Right ventricle myocardium superior (tissue), 1 donor: ENCODE data around the gene EPHB1. TPM values are rescaled to one million over a fixed set of nuclear protein-coding genes. Genes with fewer than 3 reads are reported as not detected.

Experiments used
- ATAC-seq: fragments of 200-7000 bp; cut with Tn5 transposase; one replicate; pipeline ENCODE4 v1.9.1; 2020; ENCODE audit warnings: mild to moderate bottlenecking; ENCODE audit not compliant: poor library complexity
- DNase-seq: peaks from one replicate; pipeline ENCODE4 v3.0.0-alpha.2; 2020
- intact Hi-C: fragments of 100-400 bp; cut with DNase I; formaldehyde crosslinking; loops from one replicate; pipeline ENCODE4 v1.11.2; 2022
- total RNA-seq: library from RNA; stranded (reverse); fragmentation: NEBNext Ultra II Directional; extraction: Animal tissue kit (Norgen Biotek cat#: 25700); gene quantifications from one replicate; pipeline ENCODE4 v1.2.1, GENCODE V29; 2021
- donor health status: DM: no; HTN: yes; CAD: no; lungs with severe emphysema.

EPHB1 gene
- total RNA-seq, 1 donor from 2014 or later = 1.1 TPM

DNA sequence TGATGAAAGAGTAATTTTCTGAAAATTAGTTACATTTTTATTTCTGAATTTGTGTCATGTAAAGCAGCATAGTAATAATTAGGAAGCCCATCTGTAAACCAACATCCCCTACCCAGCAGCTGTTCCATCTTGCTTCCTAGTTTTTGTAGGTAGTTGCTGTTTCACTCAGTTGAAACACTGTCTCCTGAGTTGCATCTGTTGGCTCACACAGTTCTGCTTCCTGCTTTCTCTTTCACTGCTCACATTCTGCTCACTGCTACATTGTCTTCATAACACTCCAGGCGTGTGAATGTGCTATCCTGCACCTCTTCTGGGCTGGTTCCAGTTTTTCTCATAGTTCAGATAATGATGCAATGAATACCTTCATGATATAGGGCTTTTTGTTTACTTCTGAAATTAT, 123.4 kb downstream of the EPHB1 start:
- ATAC-seq = no peak
- no peak for DNase-seq
- intact Hi-C loops = no loop called here

DNA sequence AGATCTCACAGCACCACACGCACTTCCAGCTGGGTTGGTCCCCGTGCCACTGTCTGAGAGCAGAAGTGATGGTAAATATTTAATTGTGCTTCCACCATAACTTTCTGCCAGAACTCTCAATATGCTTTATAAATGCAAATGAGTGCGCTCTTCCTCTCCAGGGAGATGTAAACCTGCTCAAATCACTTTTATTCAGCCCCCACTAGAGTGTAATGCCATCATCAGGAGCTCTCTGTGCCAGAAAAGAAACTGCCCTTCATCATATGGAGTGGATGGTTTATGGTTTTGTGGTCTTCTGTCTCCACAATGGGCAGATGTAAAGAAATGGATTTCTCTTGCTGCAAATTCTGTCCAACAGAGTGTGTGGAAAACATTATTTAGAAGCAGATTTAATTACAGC, 127.0 kb downstream of the EPHB1 start:
- intact Hi-C loops = no loop called here
- no peak for DNase-seq
- no peak for ATAC-seq

DNA sequence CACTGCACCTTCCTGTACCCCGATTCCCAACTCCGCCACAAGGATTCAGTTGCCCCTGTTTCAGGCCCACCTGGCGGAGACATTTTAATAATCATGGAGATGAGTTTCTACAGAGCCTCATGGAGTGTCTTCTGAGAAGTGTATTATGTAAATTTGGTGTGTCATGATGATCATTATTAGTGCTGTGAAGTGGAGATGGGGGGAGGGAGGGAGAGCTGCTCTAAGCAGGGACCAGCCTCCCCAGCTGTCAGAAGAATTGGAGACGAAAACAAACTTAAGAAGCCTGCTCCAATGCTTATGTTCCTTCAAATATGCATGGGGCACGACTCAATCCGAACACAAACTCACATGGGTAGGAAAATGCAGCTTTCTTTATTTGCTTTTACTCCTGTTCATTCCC, 127.8 kb downstream of the EPHB1 start:
- DNase-seq = no peak
- intact Hi-C loops = no loop called here
- no peak for ATAC-seq

DNA sequence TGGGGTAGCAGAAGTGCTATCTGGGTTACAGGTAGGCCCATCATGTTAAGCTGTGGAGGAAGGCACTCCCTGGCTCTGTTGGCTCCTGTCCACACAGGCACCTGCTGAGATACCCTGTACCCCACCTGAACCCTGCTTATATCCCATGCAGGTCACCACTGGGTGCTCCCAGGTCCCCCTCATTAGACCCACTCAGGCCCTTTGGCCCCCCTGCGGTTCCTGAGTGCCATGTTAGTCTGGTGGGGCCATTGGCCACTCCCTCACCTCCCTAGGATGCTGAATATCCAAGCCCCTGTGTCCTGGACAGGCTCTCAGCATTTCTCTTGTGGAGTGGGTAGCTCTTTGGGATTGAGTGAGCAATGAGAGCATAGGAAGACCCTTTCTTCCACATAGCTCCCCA, 128.2 kb downstream of the EPHB1 start:
- intact Hi-C loops = no loop called here
- no peak for ATAC-seq
- DNase-seq = no peak

DNA sequence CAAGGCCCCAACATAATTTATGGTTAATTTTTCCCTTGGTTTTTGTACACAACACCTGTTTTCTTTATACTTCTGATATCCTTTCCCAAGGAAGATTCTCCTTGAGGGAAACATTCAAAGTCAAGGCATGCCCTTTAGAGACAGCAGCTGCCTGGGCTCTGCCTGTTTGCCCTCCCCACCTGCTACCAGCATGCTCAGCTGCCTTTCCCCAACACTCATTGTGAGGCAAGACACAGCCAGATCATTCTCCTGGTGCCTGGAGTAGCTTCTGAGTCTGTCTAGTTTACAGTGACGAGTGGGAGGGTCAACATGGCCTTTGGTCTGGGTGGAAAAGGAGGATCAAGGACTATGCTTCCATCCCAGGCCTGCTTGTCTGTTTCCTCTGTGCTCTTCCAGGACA, 132.5 kb downstream of the EPHB1 start:
- DNase-seq (no peak), ATAC-seq (no peak)
- intact Hi-C loops = no loop called here

DNA sequence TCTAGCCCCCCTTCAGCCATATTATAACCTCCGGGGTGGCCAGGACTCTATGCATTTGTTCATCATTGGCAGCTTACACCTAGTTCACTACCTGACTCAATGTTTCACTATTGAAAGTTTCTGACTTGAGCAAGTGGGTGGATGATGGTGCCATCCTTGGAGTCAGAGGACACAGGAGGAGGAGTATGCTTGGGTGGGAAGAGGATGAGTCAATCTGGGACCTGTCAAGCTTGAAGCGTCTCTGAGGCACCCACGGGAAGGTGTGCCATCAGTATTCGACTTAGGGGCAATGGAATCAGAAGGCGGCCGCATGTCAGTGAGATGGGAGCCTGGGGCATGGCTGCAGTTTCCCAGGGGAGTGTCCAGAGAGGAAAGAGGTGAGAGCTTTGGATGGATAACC, 133.3 kb downstream of the EPHB1 start:
- DNase-seq (no peak), ATAC-seq (no peak)
- intact Hi-C loops = no loop called here

DNA sequence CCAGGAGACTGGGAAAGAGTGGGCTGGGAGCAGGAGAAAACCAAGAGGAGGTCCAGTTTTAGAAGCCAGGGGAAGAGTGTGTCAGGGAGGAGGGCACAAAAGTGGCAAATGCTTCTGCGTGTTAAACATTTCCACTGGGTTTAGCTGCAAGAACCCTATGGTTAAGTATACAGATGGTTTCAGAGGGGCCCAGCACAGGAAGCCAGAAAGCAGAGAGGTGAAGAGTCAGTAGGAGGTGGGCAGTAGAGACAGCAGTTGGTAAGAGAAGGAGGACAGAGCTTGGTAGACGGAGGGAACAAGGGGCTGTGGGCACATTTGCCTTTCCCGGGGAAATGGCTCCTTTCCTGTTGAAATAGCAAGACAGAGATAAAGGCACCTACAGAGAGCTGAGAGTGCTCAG, 133.8 kb downstream of the EPHB1 start:
- intact Hi-C loops = no loop called here
- no peak for ATAC-seq
- no peak for DNase-seq

DNA sequence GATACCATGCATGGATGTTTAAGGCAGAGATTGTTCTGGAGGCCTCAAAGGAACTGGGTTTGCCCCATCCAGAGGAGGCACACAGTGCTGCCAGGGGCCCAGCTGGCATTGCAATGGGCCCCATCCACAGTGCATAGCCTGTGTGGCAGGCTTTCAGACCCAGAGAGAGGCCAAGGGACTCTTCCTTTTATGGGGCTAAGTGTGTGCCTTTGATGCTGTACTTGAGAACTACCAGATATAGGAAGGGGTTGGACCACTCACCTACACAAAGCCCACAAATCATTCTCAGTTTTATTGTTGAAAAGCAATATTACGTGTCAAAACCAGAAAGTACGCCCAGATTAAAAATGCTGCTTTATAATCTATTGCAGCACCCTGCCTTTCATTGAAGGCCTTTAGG, 134.9 kb downstream of the EPHB1 start:
- DNase-seq = no peak
- intact Hi-C loops = no loop called here
- ATAC-seq = no peak

DNA sequence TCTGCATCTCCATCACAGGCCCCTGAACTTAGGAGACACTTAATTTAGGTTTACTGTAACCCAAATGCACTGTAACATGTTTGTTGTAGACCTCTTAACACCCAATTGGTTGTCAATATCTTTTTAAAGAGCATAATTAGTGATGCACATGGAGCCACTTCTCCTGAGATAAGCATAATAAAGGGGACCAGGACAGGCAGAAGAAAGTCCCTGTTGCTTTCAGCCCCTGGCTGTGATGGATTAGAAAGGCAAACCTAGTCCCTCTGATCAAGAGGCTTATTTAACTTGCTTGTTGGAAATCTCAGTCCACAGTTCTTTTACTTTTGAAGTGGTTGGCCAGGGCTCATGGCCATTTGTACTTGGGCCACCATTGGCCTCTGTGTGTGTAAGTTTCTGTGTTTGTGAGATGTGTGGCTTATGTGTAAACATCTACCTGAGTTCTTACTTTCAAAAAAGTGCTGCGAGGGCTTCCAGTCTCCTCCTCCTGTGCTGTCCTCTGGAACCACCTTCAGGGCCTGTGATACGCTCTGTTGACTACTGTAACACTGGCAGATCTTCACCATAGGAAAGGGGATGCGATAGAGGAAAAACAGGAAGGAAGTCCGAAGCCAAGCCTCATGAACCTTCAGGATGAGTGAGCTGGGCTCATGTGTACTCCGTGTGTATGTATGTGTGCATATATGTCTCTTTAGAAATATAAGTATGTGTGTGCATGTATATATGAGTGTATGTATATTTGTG, 136.2 kb downstream of the EPHB1 start:
- ATAC-seq = no peak
- DNase-seq = no peak

DNA sequence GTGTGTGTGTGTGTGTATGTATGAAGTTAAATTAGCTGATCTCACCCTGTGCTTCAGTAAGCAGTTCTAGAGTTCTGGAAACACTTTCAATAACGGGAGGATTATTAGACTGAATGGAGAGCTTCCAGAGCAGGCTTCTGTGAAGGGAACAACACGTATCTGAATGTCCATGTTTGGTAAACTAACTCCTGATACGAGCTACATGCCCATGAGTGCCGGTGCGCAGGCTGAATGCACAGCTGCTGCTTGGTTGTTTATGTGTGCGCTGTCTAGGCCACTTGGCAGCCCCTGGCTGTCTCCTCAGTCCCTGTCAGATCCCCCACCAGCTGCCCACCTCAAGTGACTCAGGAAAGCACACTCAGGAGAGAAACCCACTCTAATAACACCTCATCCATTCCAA, 137.0 kb downstream of the EPHB1 start:
- ATAC-seq (no peak), DNase-seq (no peak)
- intact Hi-C loops = no loop called here

More for the DNA sequence above, 136.2 kb downstream of the EPHB1 start:
- intact Hi-C loops = no loop called here

DNA sequence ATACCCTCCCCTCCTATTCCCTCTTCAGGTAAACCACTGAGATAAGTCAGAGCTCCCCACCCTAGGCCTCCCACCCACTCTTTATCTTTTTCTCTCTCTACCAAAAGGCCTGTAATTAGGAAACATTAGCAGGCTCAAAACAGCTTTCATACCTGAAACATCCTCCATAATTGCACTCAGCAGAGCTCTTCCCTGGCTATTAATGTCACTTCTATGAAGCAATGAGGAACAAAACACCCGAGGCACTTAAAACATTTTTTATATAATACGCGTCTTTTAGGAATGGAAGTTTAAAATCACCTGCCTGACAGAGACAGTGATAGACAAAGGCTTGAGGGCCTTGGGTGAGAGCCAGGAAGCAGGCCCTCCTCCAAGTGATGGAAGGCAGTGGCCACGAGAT, 138.9 kb downstream of the EPHB1 start:
- no peak for ATAC-seq
- no peak for DNase-seq
- intact Hi-C loops = no loop called here

DNA sequence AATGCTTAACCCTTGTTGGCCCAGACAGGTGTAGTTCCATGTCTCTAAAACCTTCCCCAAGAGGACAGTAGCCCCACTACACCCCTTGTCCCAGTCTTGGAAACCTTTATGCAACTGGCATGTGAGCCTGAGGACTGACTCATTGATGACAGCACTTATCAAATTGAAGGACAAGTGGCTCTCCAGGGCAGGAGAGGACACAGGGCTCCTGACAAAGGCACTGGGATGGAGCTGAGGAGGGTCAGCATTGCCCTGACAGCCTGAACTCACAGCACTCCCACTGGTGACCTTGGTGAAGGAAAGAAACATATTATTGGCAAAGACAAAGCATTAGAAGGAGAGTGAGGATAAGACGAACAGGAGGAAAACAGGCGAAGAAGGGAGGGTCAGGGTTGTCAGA, 139.9 kb downstream of the EPHB1 start:
- ATAC-seq = peak; percentile 55
- DNase-seq = no peak
- intact Hi-C loops = no loop called here

DNA sequence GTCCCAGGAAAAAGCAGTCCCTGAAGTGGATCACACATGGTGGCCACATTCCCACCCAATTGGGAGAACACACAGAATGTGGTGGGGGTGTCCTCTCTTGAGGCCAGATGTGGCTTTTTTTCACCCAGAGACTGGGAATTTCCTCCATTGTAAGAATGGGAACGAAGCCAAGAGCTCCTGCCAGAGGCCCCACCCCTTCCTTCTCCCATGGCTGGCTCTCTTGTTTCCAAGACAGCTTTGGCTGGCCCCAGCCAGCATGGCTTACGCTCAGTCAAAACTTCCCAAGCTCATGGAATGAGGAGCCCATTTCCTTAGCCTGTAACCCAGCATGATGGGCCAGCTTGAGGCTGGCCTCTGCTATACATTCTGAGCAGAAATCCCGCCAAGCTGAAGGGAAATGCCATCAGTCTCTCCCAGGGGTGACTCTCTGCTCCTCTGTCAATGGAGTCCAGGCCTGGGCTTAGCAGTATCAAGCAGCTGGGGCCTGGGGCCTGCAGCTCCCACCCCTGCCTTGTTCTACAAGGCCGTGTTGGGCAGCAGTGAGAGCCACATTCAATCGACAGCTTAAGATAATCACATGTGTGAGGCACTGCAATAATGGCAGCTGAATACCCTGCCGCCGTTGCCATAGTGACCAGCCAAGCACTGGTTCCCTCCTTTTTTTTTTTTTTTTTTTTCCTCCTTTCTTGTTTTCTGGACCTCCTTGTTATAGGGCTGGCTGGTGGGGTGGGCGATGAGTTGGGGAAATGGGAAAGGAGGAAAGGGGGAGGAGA, 142.4 kb downstream of the EPHB1 start:
- intact Hi-C loops = no loop called here
- ATAC-seq (no peak), DNase-seq (no peak)

DNA sequence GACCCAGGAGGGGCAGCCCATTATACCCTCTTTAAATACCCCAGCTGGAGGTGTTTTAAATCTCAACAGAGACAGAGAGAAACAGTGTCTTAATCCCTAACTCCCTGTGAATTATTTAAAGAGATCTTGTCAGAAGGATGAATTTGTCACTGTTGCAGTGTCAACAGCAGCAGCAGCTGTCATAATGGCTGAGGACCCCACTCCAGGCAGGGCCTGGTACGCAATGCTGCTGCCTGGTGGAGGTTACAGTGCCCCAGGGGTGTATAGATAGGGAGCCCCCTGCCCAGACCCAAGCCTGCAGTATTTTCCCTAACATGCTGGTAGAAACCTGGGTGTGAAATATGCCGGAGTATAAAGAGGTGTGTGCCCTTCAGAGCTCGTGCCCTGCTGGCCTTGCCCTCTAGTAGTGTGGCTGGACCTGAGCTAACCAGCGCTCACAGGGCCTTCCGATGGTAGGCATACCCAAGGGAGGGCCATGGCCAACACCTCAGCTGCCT, 143.0 kb downstream of the EPHB1 start:
- DNase-seq = no peak
- intact Hi-C loops = no loop called here
- no peak for ATAC-seq

DNA sequence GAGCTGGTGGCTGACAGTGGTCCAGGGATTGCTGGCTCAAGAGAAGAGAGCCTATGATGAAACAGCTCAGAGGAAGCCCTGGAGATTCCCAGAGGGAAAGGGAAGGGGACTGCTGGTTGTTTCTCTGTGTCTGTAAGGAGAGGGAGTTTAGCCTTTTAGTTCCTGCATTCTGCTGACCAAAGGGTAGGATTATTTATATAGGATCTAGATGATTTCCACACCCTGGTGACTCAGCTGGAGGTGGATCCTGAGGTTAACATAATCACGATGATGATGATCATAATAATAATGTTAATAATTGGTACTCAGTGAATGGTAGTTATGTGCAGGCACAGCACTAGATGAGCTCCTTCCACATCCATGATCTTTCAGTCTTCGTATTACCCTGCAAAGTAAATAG, 144.9 kb downstream of the EPHB1 start:
- intact Hi-C loops = no loop called here
- DNase-seq (no peak), ATAC-seq (no peak)

DNA sequence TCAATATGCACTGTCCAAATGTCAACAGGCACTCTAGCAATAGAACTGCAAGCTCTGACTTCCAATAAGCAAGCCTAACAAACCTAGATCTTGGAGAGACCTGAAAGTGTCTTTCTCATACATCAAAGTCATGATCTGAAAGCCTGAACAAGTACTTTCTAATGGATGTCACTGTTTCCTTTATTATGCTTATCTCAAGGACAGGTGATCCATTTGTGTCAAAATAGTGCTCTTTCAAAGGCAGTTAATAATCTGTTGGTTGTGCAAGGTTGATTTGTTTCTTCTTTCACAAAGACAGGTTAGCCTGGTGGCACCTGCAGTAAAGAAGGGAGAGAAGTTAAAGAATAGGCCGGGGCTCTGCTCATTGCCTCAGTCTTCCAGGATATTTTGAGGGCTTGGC, 146.8 kb downstream of the EPHB1 start:
- intact Hi-C loops = no loop called here
- ATAC-seq = no peak
- no peak for DNase-seq

DNA sequence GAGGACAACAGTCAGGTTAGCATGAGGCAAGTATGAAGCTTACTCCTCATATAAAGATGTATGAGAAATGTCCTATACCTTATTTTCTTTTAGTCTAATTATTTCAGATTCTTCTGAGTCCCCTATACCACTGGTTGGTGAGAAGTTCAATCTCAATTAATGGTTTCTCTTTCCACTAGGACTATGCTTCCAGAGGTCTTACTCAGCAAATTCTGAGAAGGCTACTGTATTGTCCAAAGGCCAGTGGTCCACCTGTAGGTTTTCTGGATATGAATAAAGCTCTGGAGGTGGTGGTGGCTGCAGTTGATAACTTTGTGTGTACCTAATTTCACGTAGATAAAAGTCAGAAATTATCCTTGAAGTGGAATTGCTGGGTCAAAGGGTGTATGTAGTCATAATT, 149.4 kb downstream of the EPHB1 start:
- intact Hi-C loops = no loop called here
- no peak for ATAC-seq
- DNase-seq = no peak

DNA sequence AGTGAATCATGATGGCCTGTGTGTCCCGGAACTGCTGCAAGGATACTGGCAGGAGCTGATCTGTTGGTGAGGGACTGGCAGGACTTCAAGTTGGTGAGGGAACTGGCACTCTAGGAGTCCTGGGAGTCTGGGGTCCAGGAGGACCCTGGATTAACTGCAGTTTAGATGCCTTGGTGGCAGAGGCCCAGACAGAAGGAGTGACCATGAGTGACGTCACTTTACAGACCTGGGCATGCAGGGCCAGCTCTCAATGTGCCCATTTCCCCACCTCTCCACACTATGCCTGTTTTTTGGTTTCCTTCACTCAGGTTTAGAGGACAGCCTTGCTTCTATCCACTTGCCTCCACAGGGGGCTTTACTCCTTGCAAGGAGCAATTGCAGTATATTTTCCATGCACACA, 154.1 kb downstream of the EPHB1 start:
- intact Hi-C loops = no loop called here
- DNase-seq = no peak
- ATAC-seq = no peak

DNA sequence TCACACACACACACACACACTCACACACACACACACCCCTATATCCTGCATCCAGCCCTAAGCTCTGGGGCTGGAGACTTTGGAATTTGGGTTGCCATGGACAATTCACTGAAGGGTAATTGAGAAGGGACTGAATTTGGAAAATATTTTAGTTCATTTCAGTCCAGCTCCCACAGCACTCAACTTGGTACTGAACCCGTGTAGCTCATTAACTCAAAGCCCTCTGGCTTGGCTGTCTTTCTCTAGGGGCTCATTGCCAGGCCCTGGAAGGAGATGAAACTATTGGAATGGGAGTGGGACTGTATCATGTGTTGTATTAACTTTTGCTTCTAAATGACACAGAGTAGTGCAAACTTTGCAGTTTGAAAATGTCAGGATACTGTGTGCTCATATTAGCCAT, 157.3 kb downstream of the EPHB1 start:
- intact Hi-C loops = no loop called here
- no peak for DNase-seq
- ATAC-seq = no peak

DNA sequence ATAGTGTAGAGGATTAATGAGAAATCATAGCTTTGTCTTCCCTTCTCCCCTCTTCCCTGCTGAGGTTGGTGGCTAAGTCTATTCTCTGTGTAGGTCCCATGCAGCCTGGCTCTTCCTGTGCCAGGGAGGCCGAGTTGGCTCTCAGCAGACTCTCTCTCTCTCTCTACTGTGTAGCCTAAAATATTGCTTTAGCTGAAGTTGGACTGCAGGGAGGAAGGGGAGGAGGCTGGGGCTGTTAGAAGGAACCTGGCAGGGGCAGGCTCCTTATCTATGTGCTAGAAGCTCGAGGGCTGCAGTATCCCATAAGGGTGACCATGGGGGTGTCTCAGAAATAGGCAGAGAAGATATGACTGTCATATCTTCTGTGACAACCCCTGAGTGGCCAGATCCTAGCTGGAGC, 160.8 kb downstream of the EPHB1 start:
- intact Hi-C loops = no loop called here
- ATAC-seq (peak; percentile 74), DNase-seq (no peak)
